Limb (tissue), 2 donors: ENCODE results near the gene LIX1L.

Source experiments
- DNase-seq, 2 donors: peaks; one replicate each; pipeline ENCODE4 v3.0.0-alpha.2; 2016; ENCODE audit errors: extremely low spot score in 2 of 2

Gene LIX1L

GRCh38 chr1:145957443-145958319 lies at the start of gene LIX1L:
TSS of gene LIX1L (minus strand) at chr1:145958017. CDS start at chr1:145957927, 90 bp downstream.
- DNase-seq, result peak; percentile 96 to 97

GRCh38 chr1:146001709-146002108 lies 43.9 kb upstream of the LIX1L start:
- DNase-seq, result no peak

DNA sequence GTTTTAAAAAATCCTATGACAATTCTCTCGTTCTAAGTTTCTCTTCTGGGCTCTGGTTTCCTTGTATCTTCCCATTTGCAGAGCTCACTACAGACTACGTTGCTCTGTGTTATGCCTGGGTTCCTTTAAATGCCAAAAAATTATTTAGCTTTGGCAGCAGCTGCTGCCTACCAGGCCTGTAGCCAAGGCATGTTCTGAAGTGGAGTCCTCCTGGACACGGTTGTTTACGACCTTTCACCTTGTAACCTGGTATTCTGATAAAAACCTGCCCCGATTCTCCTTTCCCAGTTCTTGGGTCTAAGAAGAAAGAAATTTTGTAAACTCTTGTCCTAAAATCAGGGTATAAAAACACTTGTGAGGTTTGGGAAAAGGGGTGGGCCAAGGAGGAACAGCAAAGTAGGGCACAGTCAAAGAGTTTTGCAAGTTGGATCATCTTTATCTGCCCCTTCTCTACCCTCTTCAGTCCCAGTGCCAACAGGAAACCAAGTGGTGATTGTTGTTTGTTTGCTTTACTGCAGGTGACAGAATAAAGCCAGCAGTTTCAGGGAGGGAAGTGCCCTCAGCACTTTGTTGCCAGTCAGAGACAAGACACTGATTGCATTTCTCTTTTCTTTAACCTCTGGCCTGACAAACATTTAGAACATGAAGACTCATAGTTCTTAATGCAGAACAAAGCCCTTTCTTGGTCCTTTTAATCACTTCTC lies 41.7 kb upstream of the LIX1L start:
- no peak for DNase-seq

DNA sequence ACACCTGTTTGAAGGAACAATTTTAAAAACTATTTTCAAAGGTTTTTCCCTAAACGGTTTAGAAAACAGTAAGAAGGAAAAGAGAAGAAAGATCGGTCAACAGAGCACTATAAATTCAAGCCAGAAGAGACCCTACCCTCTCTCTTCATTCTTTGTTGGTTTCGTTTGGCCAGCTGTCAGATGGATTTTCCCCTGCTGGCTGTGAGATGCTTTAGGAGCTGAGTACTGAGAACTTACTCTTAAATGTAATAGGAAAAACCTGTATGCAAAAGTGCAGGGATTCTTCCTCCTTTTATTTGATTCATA lies 39.9 kb upstream of the LIX1L start:
- DNase-seq, result no peak

DNA sequence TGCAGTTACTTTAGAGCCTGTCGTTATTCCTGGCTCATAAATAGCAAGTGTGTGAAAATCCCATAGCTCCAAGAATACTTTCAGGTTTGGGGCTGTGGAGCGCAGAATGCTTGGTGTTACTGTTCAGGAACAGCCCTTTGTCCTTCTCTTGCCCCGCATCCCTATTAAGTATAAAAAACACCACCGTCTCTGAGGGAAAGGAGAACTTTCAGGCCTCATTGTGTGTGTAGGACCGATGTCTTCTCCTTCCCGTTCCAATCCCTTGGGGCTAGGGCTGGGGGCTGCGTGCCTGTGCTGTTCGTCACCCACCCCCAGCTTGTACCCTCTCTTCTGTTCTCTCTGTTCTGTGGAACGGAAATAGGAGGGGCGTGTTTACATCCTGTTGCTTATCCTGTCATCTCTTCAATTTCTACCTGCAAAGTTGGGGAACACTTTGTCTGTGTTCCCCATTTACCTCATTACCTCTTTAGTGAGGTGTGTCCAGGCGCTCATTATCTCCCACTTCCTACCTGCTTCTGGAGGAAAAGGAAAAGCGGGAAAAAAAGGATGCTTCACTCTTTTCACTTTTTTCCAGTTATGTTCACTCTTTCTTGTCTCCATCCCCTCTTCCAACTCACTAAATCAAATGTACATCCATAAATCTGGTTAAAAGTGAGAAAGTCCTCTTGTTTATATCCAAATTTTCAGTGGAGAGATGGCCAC lies 39.4 kb upstream of the LIX1L start:
- peak in 1 of 2 donors; percentile 44 for DNase-seq

DNA sequence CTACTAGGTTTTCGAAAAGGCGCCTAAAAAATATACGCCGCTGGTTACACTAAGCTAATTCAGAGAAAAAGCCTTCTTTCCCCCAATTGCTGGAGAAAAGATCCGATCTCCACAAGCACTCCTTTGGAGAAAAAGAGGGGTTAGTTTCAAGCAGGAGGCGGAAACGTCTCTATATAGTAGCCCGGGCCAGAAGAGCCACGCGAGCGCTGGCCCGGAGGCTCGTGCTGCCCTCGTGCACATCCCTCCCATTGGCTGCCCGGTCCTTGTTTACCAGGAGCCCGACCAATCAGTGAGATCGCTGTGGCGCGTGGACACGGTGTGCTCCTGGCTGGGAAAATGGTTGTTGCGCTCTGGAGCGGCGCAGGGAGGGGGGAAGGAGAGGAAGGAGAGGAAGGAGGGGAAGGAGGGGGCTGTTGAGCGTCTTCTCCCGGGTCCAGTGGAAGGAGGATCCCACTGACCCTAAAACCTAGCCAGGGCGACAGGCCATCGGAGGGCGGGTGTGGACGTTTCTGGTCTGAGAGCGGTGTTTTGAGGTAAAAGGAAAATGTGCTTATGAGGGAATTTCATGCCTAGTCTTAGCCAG lies 38.7 kb upstream of the LIX1L start, which contains the start of gene TXNIP:
TXNIP (minus strand) TSS at position 147 of the 583 bp plus-strand sequence. CDS start 313 bp downstream, outside the sequence.
- DNase-seq, result peak; percentile 98 to 99

DNA sequence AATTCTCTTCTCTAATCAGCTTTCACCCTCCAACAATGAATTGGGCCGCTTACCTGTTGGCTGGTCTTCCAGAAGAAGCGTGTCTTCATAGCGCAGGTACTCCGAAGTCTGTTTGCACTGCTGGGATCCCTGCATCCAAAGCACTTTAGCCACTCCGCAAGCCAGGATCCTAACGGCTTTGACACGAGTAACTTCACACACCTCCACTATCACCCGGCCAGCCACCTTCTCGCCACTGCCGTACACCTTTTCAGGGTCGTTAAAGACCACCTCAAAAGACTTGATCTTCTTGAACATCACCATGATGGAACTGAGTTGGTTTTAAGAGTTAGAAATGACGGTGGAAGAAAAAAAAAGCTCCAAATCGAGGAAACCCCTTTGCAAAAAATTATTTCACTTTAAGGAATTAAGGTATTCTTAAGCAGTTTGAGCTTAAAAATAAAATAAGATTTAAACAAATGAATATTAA lies 38.2 kb upstream of the LIX1L start:
- no peak for DNase-seq

DNA sequence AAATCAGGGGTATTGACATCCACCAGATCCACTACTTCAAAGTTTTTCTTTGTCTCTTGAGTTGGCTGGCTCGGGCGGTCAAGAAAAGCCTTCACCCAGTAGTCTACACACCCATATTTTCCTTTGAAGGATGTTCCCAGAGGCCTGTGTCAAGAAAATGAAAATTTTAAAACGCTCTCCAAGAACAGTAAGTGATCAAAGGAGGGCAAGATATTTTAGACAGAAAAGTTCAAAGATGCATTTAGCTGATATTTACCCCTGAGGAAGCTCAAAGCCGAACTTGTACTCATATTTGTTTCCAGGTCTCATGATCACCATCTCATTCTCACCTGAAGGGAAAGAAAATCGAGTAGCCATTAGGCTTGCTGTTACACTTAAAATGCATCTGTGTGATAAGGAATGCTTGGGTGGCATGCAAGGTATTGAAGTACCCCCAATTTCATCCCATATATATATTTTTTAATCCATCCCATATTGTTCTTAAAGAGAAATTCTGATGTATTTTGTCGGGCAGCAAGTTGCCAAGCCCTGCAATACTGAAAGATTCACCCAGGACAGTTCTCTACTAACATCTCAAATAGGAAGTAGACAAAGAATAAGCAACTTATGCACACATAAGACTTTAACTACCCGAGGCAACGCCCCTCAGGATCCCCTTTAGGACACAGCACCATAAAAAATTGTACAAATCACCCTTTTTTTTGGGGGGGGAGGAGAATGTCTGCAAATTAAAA lies 37.5 kb upstream of the LIX1L start:
- DNase-seq, result no peak

DNA sequence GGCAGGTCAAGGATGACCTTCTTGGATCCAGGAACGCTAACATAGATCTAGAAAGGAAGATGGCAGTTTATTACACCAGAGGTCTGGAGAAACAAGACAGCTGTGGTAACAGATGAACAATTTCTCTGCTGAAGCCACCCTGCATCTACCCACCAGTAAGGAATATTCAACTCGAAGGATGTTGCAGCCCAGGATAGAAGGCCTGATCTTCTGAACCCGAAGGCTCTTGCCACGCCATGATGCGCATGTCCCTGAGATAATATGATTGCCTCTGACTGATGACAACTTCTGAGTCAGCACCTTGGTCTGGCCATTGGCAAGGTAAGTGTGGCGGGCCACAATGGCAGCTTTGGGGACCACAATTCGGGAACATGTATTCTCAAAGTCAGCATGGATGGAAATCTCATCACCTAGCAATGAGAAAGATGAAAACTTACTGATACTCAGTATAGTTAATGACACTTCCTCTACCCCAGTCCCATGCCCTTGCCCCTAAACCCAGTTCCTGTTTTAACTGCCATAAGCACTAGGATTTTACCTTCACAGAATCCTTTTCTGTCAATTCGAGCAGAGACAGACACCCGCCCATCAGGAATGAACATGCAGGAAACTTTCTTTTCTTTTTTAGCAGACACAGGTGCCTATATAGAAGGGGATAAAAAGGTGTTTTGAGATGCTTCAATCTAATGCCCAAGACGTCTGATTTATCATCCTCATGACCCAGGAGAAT lies 36.7 kb upstream of the LIX1L start:
- no peak for DNase-seq

DNA sequence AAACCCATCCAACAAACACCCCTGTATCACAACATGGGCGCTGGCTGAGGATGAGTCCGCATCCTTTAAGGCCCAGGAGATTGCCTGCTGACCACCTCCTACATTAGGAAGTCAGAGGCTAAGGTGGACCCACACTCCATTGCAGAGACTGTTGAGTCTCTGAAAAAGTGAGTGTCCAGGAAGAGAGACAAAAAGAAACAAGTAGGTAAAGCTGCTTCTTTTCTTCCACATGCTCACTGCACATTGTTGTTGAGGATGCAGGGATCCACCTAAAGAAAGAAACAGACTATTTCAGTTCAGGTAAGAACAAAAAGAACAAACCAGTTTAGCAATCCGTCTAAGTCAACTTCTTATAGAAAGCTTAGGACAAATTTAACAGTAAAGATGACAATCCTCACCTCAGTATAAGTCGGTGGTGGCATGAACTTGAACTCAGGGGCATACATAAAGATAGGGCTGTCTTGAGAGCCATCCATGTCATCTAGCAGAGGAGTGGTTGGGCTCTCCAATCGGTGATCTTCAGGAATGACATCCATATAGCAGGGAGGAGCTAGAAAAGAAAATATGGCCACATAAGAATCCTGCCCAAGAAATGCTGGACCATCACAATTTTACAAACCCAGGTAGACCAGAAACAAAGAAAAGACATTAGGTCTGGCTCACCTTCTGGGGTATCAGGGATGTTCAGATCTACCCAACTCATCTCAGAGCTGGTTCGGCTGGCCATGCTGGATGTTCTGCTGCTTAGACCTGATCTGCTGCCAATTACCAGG lies 36.0 kb upstream of the LIX1L start:
- DNase-seq, result no peak

DNA sequence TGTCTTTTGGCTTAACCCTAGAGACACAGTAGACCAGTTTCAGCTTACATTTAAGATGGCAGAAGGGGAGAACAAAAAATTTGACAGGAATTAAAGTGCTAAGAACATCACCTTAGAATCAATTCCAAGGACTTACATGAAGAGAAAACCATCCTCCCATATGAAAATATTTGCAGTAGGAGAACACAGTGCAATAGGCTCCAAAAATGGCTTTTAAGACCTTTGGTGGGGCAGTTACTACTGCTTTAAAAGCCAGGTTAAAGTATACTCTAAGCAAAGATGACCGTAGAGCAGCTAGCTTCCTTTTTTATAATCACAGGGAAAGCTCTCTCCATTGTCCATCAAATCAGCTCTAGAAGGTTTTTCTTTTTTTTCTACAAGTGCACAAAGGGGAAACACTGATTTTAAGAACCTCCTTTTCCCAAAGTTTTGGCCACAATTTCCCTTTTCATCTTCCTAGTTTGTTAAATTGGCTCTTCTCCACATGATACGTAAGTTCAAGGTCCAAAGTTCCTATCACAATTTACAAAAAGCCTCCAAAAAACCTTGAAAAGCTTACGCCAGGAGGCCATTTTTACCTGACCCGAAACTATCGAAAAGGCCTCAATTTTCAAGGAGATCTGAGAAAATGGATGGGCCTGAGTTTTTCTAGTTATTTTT lies 35.3 kb upstream of the LIX1L start:
- no peak for DNase-seq

- no peak for DNase-seq
Observed at GRCh38 chr1:145992502-145992936, 34.7 kb upstream of the LIX1L start.

GRCh38 chr1:145991735-145992412 lies 34.1 kb upstream of the LIX1L start:
- no peak for DNase-seq

GRCh38 chr1:145990249-145990855 lies 32.5 kb upstream of the LIX1L start:
- DNase-seq, result no peak

DNA sequence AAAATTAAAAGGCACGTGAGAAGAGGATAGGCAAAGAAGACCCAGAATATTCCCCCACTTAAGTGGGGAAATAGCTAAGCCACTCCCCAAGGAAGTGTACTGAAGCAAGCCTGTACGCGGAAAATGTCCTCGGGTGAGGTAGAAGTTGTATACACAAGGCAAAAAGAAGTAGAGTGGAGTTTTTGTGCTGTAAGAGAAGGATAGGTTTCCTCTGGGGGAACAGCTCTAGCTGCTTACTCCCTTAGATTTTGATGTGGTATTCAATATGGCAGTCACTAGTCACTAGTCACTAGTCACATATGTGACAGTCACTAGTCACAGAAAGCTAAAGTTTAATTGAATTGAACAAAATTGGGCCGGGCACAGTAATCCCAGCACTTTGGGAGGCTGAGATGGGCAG lies 31.0 kb upstream of the LIX1L start:
- no peak for DNase-seq

- no peak for DNase-seq
Observed at GRCh38 chr1:145987926-145988325, 30.1 kb upstream of the LIX1L start.

GRCh38 chr1:145986551-145986950 lies 28.7 kb upstream of the LIX1L start:
- no peak for DNase-seq
